ENCODE results near the gene ZNF586.
"Not testable (repeated sequence)": the region's sequence is repeated elsewhere in the genome, so short reads cannot be mapped to it uniquely, and the experiment has no call there.

Gene ZNF586

GRCh38 chr19:57796580-57796979, 27.1 kb downstream of the ZNF586 start:
- DNase-seq (ENCODE audit: low spot score) = not testable (repeated sequence)

- no peak for DNase-seq (ENCODE audit: low spot score)
Measured at GRCh38 chr19:57800696-57801095, 31.2 kb downstream of the ZNF586 start.

GRCh38 chr19:57802269-57802668, 32.8 kb downstream of the ZNF586 start:
- DNase-seq (ENCODE audit: low spot score) = peak; percentile 47

- DNase-seq (ENCODE audit: low spot score) = no peak
Measured at GRCh38 chr19:57803265-57803593, 33.8 kb downstream of the ZNF586 start.

- peak; percentile 86 for DNase-seq (ENCODE audit: low spot score)
Measured at GRCh38 chr19:57803594-57804325, 34.3 kb downstream of the ZNF586 start.

GRCh38 chr19:57807541-57807940, 38.1 kb downstream of the ZNF586 start:
- DNase-seq (ENCODE audit: low spot score) = no peak

- not testable (repeated sequence) for DNase-seq (ENCODE audit: low spot score)
Measured at GRCh38 chr19:57810410-57811295, 41.2 kb downstream of the ZNF586 start.

- DNase-seq (ENCODE audit: low spot score) = no peak
Measured at GRCh38 chr19:57812226-57812625, 42.8 kb downstream of the ZNF586 start.

- not testable (repeated sequence) for DNase-seq (ENCODE audit: low spot score)
Measured at GRCh38 chr19:57812975-57813820, 43.7 kb downstream of the ZNF586 start.

- DNase-seq (ENCODE audit: low spot score) = no peak
Measured at GRCh38 chr19:57813919-57814504, 44.5 kb downstream of the ZNF586 start.

GRCh38 chr19:57814505-57815246, 45.2 kb downstream of the ZNF586 start, which contains the start of gene ZNF552:
Gene ZNF552 (minus strand): TSS chr19:57814913. CDS start chr19:57814743, 170 bp downstream.
- peak; percentile 87 for DNase-seq (ENCODE audit: low spot score)

GRCh38 chr19:57815247-57816075, 46.0 kb downstream of the ZNF586 start:
- no peak for DNase-seq (ENCODE audit: low spot score)

GRCh38 chr19:57816652-57817051, 47.2 kb downstream of the ZNF586 start:
- DNase-seq (ENCODE audit: low spot score) = no peak

- no peak for DNase-seq (ENCODE audit: low spot score)
Measured at GRCh38 chr19:57817976-57818375, 48.5 kb downstream of the ZNF586 start.

GRCh38 chr19:57818378-57818777, 48.9 kb downstream of the ZNF586 start:
- DNase-seq (ENCODE audit: low spot score) = no peak

GRCh38 chr19:57819475-57820148, 50.1 kb downstream of the ZNF586 start:
- DNase-seq (ENCODE audit: low spot score) = peak; percentile 81

GRCh38 chr19:57820599-57820998, 51.1 kb downstream of the ZNF586 start:
- no peak for DNase-seq (ENCODE audit: low spot score)

GRCh38 chr19:57821095-57821494, 51.6 kb downstream of the ZNF586 start:
- not testable (repeated sequence) for DNase-seq (ENCODE audit: low spot score)

GRCh38 chr19:57821501-57821900, 52.0 kb downstream of the ZNF586 start:
- not testable (repeated sequence) for DNase-seq (ENCODE audit: low spot score)

- DNase-seq (ENCODE audit: low spot score) = not testable (repeated sequence)
Measured at GRCh38 chr19:57823155-57823554, 53.7 kb downstream of the ZNF586 start.

Measured in ecto neural progenitor cell (in vitro differentiated cells).